GM03348 (cell line): ENCODE results near the gene DYRK3.

Experiments used
- DNase-seq: peaks from one replicate; pipeline ENCODE4 v3.0.0; 2012; ENCODE audit warnings: low spot score

Gene DYRK3

GRCh38 chr1:206684003-206684402, 48.7 kb downstream of the DYRK3 start:
- no peak for DNase-seq

- DNase-seq, result peak; percentile 98
These were observed 49.4 kb downstream of the DYRK3 start, which contains the start of gene MAPKAPK2 for GRCh38 chr1:206684478-206685333. Gene MAPKAPK2 (plus strand): TSS chr1:206684905. CDS start chr1:206685230, 325 bp downstream.

GRCh38 chr1:206685334-206685768, 50.0 kb downstream of the DYRK3 start:
- peak; percentile 78 for DNase-seq

- peak; percentile 88 for DNase-seq
These were observed 50.6 kb downstream of the DYRK3 start for GRCh38 chr1:206685769-206686477.

- no peak for DNase-seq
These were observed 51.3 kb downstream of the DYRK3 start for GRCh38 chr1:206686478-206687249.

- DNase-seq, result no peak
These were observed 52.0 kb downstream of the DYRK3 start for GRCh38 chr1:206687251-206687914.

- no peak for DNase-seq
These were observed 52.6 kb downstream of the DYRK3 start for GRCh38 chr1:206687915-206688442.

GRCh38 chr1:206690516-206690915, 55.2 kb downstream of the DYRK3 start:
- no peak for DNase-seq

GRCh38 chr1:206691604-206692003, 56.3 kb downstream of the DYRK3 start:
- no peak for DNase-seq

GRCh38 chr1:206693029-206693428, 57.7 kb downstream of the DYRK3 start:
- peak; percentile 74 for DNase-seq

GRCh38 chr1:206693592-206693991, 58.3 kb downstream of the DYRK3 start:
- DNase-seq, result peak; percentile 49

GRCh38 chr1:206694171-206695124, 59.1 kb downstream of the DYRK3 start:
- DNase-seq, result no peak

GRCh38 chr1:206695733-206696132, 60.4 kb downstream of the DYRK3 start:
- DNase-seq, result no peak

- DNase-seq, result no peak
These were observed 61.7 kb downstream of the DYRK3 start for GRCh38 chr1:206696812-206697585.

- DNase-seq, result no peak
These were observed 62.7 kb downstream of the DYRK3 start for GRCh38 chr1:206698011-206698410.
